MM.1S (cell line): ENCODE results near the gene BMP4.

Experiments used
- CTCF ChIP-seq: fragments of 300-600 bp; sonication (generic); IDR thresholded peaks from 2 replicates; pipeline ENCODE4 v1.5.1; 2016; ENCODE audit warnings: antibody characterized with exemption, low read length, mixed read lengths
- EZH2 ChIP-seq: fragments of 300-600 bp; sonication (generic); optimal IDR thresholded peaks from 2 replicates; pipeline ENCODE3; 2017; ENCODE audit warnings: low read depth, mild to moderate bottlenecking, antibody characterized with exemption, low read length, mixed read lengths

DNA sequence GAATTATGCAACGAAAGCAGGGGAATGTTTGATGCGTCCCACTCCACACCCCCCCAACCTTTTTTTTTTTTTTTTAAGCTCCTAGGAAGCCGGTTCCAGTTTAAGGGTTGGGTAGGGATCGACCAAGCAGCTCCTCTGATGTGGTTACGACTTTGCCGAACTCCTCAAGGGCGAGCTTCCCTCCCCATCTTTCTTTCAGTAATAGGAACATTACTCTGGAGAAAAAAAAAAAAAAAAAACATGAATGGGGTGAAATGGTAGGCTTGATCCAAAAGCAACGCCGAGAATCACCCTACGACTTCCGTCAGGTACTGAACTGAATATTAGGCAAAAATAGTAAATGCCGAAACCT, 9.6 kb downstream of the BMP4 start:
- TF ChIP-seq CTCF: no peak
- TF ChIP-seq EZH2: no peak
